PC-3 (cell line): ENCODE measurements around the gene JAM2. TPM values are rescaled to one million over a fixed set of nuclear protein-coding genes. Genes with fewer than 3 reads are reported as not detected.
A peak's percentile ranks its signal among the peaks of the same experiment; 100 is the strongest.
"Not testable (repeated sequence)": the region's sequence is repeated elsewhere in the genome, so short reads cannot be mapped to it uniquely, and the experiment has no call there.

Experiments
- ATAC-seq: fragments of 200-7000 bp; cut with Tn5 transposase; 2 replicates; pipeline ENCODE4 v1.9.1; 2020; ENCODE audit warnings: mild to moderate bottlenecking, moderate library complexity
- BruUV-seq: library from RNA; stranded (reverse); fragments of 400-500 nt; replicated peaks from 2 replicates; lab custom pipeline; 2021; lab: Mats Ljungman, UMichigan
- CTCF ChIA-PET: fragments of 300-600 bp; sonication (Branson Sonifier 250); formaldehyde crosslinking; loops from one replicate; lab custom pipeline; 2022; ENCODE audit warnings: antibody characterized with exemption; lab: Charles Lee
- POLR2A ChIA-PET: fragments of 300-600 bp; sonication (Branson Sonifier 250); formaldehyde crosslinking; loops from one replicate; lab custom pipeline; 2022; ENCODE audit warnings: antibody characterized with exemption; ENCODE audit not compliant: unreplicated experiment; lab: Charles Lee
- DNase-seq: peaks from one replicate; pipeline ENCODE4 v3.0.0-alpha.2; 2015
- H2AFZ ChIP-seq: fragments of 300-600 bp; sonication (generic); 2 replicates; pipeline ENCODE4 v1.6.0; 2016; ENCODE audit warnings: antibody characterized with exemption, low read length
- H3F3A ChIP-seq: fragments of 300-600 bp; sonication (generic); one replicate; pipeline ENCODE4 v1.6.0; 2017; ENCODE audit warnings: antibody characterized with exemption, low read length, control low read depth, mild to moderate bottlenecking; ENCODE audit not compliant: unreplicated experiment
- H3K27ac ChIP-seq: fragments of 300-600 bp; sonication (generic); 2 replicates; pipeline ENCODE4 v1.5.1; 2016; ENCODE audit warnings: mild to moderate bottlenecking, low read length
- H3K27me3 ChIP-seq: fragments of 300-600 bp; sonication (generic); 2 replicates; pipeline ENCODE4 v1.6.1; 2016; ENCODE audit warnings: low read length, mixed read lengths
- H3K36me3 ChIP-seq: fragments of 300-600 bp; sonication (generic); 2 replicates; pipeline ENCODE4 v1.6.1; 2016; ENCODE audit warnings: low read depth, mixed run types, low read length, mixed read lengths
- H3K4me1 ChIP-seq: fragments of 300-600 bp; sonication (generic); 2 replicates; pipeline ENCODE4 v1.5.1; 2016; ENCODE audit warnings: low read length; ENCODE audit not compliant: insufficient read depth
- H3K4me2 ChIP-seq: fragments of 300-600 bp; sonication (generic); 2 replicates; pipeline ENCODE4 v1.6.0; 2016; ENCODE audit warnings: low read length
- H3K4me3 ChIP-seq: fragments of 300-600 bp; sonication (generic); 2 replicates; pipeline ENCODE4 v1.5.1; 2016; ENCODE audit warnings: mild to moderate bottlenecking, low read length, mixed read lengths
- H3K79me2 ChIP-seq: fragments of 300-600 bp; sonication (generic); 2 replicates; pipeline ENCODE4 v1.6.1; 2017; ENCODE audit warnings: low read length, mixed read lengths
- H3K9ac ChIP-seq: fragments of 300-600 bp; sonication (generic); 2 replicates; pipeline ENCODE4 v1.6.0; 2016; ENCODE audit warnings: mild to moderate bottlenecking, low read length
- H3K9me2 ChIP-seq: fragments of 300-600 bp; sonication (generic); replicated peaks from 2 replicates; pipeline ENCODE4 v1.6.1; 2016; ENCODE audit warnings: mixed run types, low read length, mixed read lengths
- H3K9me3 ChIP-seq: fragments of 300-600 bp; sonication (generic); 2 replicates; pipeline ENCODE4 v1.6.1; 2016; ENCODE audit warnings: low read length, mixed read lengths
- H4K20me1 ChIP-seq: fragments of 300-600 bp; sonication (generic); 2 replicates; pipeline ENCODE4 v1.6.1; 2016; ENCODE audit warnings: low read length, mixed read lengths
- EZH2 ChIP-seq: fragments of 300-600 bp; sonication (generic); IDR thresholded peaks from one replicate; pipeline ENCODE4 v1.6.1; 2017; ENCODE audit warnings: antibody characterized with exemption, mild to moderate bottlenecking, low read length; ENCODE audit not compliant: unreplicated experiment
- EZH2phosphoT487 ChIP-seq: fragments of 300-600 bp; sonication (generic); IDR thresholded peaks from 2 replicates; pipeline ENCODE4 v1.6.1; 2018; ENCODE audit warnings: mild to moderate bottlenecking, antibody characterized with exemption, low read length, borderline replicate concordance
- intact Hi-C: fragments of 100-400 bp; cut with micrococcal nuclease; formaldehyde crosslinking; loops from 2 replicates; pipeline ENCODE4 v1.9.0; 2023
- total RNA-seq: library from RNA; depleted of rRNA; stranded (reverse); fragments of >200 nt; gene quantifications from 2 replicates; pipeline ENCODE4 v1.2.3, GENCODE V29; 2014
- TF ChIP-seq, protein P1 (sequence below): fragments of 300-600 bp; sonication (generic); conservative IDR thresholded peaks from 2 replicates; pipeline ENCODE4 v1.5.1; 2017; ENCODE audit warnings: antibody characterized with exemption, low read depth, mild to moderate bottlenecking, low read length

Gene JAM2
- total RNA-seq, 1 experiment from 2014 or later: not detected

- H3K4me1 ChIP-seq: no peaks in the 10 kb centered on the region
- no peak for TF ChIP-seq EZH2
- TF ChIP-seq, protein P1, sequence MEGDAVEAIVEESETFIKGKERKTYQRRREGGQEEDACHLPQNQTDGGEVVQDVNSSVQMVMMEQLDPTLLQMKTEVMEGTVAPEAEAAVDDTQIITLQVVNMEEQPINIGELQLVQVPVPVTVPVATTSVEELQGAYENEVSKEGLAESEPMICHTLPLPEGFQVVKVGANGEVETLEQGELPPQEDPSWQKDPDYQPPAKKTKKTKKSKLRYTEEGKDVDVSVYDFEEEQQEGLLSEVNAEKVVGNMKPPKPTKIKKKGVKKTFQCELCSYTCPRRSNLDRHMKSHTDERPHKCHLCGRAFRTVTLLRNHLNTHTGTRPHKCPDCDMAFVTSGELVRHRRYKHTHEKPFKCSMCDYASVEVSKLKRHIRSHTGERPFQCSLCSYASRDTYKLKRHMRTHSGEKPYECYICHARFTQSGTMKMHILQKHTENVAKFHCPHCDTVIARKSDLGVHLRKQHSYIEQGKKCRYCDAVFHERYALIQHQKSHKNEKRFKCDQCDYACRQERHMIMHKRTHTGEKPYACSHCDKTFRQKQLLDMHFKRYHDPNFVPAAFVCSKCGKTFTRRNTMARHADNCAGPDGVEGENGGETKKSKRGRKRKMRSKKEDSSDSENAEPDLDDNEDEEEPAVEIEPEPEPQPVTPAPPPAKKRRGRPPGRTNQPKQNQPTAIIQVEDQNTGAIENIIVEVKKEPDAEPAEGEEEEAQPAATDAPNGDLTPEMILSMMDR: peak; percentile 88
- BruUV-seq: no TSS peak
- no peaks in the 10 kb centered on the region for H3F3A ChIP-seq
- ATAC-seq (peak; percentile 49), DNase-seq (peak; percentile 65)
- H3K9ac ChIP-seq: no peak overlapping the region
- H3K4me2 ChIP-seq: no peak overlapping the region
- H3K27ac ChIP-seq: no peak overlapping the region
- no peaks in the 10 kb centered on the region for H3K36me3 ChIP-seq
- ChIA-PET CTCF (no interaction called here), POLR2A (interaction anchor here (0.6 kb wide), 1 partner anchor 212 kb away, joined by 11 read pairs; no protein-coding TSS in a partner anchor)
- intact Hi-C loops: loop anchor here (1.0 kb wide), 1 partner anchor 100 kb away; no protein-coding TSS in a partner anchor
- H2AFZ ChIP-seq: 0 out of 2 replicates have a peak overlapping the region, but pooled peaks have one; percentile 10
- H3K79me2 ChIP-seq: no peaks in the 10 kb centered on the region
- no peaks in the 10 kb centered on the region for H3K9me2 ChIP-seq
- no peaks in the 10 kb centered on the region for H3K9me3 ChIP-seq
- no peak overlapping the region for H3K4me3 ChIP-seq
- no peaks in the 10 kb centered on the region for H3K27me3 ChIP-seq
- no peaks in the 10 kb centered on the region for H4K20me1 ChIP-seq
Observed at GRCh38 chr21:25708467-25709065, 69.5 kb downstream of the JAM2 start.

GRCh38 chr21:25709684-25710265, 70.7 kb downstream of the JAM2 start:
- POLR2A ChIA-PET: no interaction called here
- DNase-seq: no peak
- BruUV-seq: no TSS peak
- H3K9ac ChIP-seq: no peak overlapping the region
- no peaks in the 10 kb centered on the region for H3K27me3 ChIP-seq
- peak; percentile 20; the same call in 1 of the 2 replicates for ATAC-seq
- H3K79me2 ChIP-seq: no peaks in the 10 kb centered on the region
- CTCF ChIA-PET: no interaction called here
- no peak overlapping the region for H3K27ac ChIP-seq
- H3K9me3 ChIP-seq: no peaks in the 10 kb centered on the region
- no peak overlapping the region for H3K4me3 ChIP-seq
- no peaks in the 10 kb centered on the region for H3K9me2 ChIP-seq
- intact Hi-C loops: no loop called here
- H3K4me1 ChIP-seq: no peaks in the 10 kb centered on the region
- H2AFZ ChIP-seq: no peak overlapping the region
- no peaks in the 10 kb centered on the region for H4K20me1 ChIP-seq
- TF ChIP-seq EZH2 (no peak), EZH2phosphoT487 (no peak)
- TF ChIP-seq, protein P1: no peak
- H3K36me3 ChIP-seq: no peaks in the 10 kb centered on the region
- H3K4me2 ChIP-seq: no peak overlapping the region
- H3F3A ChIP-seq: no peaks in the 10 kb centered on the region

- Histone ChIP-seq H3K27ac (no peak overlapping the region), H3K79me2 (no peaks in the 10 kb centered on the region), H2AFZ (no peak overlapping the region), H4K20me1 (no peaks in the 10 kb centered on the region), H3F3A (no peaks in the 10 kb centered on the region), H3K4me2 (no peak overlapping the region), H3K27me3 (no peaks in the 10 kb centered on the region), H3K4me1 (no peaks in the 10 kb centered on the region), H3K4me3 (no peak overlapping the region), H3K9ac (no peak overlapping the region), H3K36me3 (no peaks in the 10 kb centered on the region), H3K9me3 (no peaks in the 10 kb centered on the region), H3K9me2 (no peaks in the 10 kb centered on the region)
- DNase-seq: no peak
- BruUV-seq: no TSS peak
- no peak for ATAC-seq
- ChIA-PET CTCF (no interaction called here), POLR2A (no interaction called here)
- intact Hi-C loops: no loop called here
- TF ChIP-seq, protein P1: no peak
- TF ChIP-seq EZH2phosphoT487: no peak
- no peak for TF ChIP-seq EZH2
Observed at GRCh38 chr21:25710550-25710949, 71.5 kb downstream of the JAM2 start.

DNA sequence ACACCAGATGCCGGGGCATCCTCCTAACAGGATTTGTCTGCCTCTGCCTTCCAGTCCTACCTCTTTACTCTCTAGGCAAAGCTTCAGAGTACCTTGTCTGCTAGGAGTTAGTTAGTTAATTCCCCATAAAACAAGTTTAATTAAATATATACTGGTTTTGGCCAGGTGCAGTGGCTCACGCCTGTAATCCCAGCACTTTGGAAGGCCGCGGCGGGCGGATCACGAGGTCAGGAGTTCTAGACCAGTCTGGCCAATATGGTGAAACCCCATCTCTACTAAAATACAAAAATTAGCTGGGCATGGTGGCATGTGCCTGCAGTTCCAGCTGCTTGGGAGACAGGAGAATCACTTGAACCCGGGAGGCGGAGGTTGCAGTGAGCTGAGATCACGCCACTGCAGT, 75.0 kb downstream of the JAM2 start:
- BruUV-seq, H2AFZ ChIP-seq, H3K27me3 ChIP-seq, intact Hi-C loops, H3K4me1 ChIP-seq, H3K36me3 ChIP-seq, H3K4me2 ChIP-seq, DNase-seq, H3K27ac ChIP-seq, H3K9ac ChIP-seq, H3K79me2 ChIP-seq, ATAC-seq, H3K4me3 ChIP-seq, H3K9me2 ChIP-seq, H3K9me3 ChIP-seq, H3F3A ChIP-seq, H4K20me1 ChIP-seq, CTCF ChIA-PET, POLR2A ChIA-PET: not testable (repeated sequence)
